CMK (cell line): ENCODE data around the gene AGBL5.
A peak's percentile ranks its signal among the peaks of the same experiment; 100 is the strongest.
"Not testable (repeated sequence)": the region's sequence is repeated elsewhere in the genome, so short reads cannot be mapped to it uniquely, and the experiment has no call there.

Experiments used
- DNase-seq: peaks from one replicate; pipeline ENCODE4 v3.0.0-alpha.2; 2010; ENCODE audit warnings: low read depth

Gene AGBL5

GRCh38 chr2:27091746-27092695 is 40.6 kb downstream of the AGBL5 start:
- DNase-seq: no peak

- peak; percentile 48 for DNase-seq
These were observed 41.4 kb downstream of the AGBL5 start for GRCh38 chr2:27092696-27093429.

- no peak for DNase-seq
These were observed 42.2 kb downstream of the AGBL5 start for GRCh38 chr2:27093430-27094352.

GRCh38 chr2:27094353-27094984 is 43.0 kb downstream of the AGBL5 start:
- no peak for DNase-seq

DNA sequence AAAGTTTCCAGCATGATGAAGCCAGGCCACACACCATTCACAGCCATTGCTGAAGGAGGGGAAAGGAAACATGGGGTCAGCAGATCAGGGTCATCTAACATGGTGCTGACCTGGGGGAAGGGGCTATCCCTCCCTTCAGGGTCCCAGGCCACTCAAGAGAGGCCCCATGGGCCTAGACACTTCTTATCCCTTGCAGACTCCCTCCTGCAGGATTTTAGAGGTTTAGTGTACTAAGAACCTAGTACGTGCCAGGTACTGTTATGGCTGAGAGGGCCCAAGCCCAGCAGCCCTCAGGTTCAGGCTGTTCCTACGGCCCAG is 43.9 kb downstream of the AGBL5 start:
- no peak for DNase-seq

DNA sequence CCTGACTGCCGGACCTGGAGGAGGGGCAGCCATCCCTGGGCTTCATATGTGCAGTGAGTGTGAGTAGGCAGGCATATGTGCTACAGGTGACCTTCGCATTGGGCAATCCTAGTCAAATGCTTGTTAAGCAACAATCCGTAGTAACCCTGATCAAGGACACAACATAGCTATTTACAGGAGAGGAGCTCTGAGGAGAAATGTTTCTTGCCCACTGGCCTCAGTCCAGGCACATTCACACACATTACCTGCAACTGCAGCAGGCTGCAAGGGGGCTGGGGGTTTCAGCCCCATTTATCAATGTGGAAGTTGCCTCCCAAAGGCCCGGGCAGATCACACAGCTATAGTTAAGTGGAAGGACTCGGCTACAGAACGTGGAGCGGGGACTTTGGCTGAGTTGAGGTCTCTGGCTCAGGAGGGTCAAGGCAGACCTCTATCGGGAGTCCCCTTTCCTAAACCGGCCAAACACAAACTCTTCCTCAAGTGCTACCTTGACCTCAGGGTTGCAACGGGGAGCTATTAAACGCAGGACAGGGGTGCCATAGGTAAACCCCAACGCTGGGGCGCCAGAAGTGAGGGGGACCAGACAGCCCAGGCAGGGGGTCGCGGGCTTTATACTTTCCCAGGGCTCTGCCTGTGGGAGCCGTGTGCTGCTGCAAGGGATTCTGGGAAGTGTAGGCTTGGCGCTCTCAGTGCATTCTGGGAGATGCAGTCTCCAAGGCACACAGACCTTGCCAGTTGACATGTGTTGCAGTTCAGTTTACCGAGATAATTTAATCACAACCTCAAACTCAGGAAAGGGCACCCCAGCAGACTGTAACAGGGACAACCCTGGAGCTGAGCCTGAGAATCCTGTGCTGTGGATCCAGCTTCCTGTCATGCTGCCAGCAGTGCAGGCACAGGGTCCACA is 44.5 kb downstream of the AGBL5 start:
- DNase-seq: no peak

DNA sequence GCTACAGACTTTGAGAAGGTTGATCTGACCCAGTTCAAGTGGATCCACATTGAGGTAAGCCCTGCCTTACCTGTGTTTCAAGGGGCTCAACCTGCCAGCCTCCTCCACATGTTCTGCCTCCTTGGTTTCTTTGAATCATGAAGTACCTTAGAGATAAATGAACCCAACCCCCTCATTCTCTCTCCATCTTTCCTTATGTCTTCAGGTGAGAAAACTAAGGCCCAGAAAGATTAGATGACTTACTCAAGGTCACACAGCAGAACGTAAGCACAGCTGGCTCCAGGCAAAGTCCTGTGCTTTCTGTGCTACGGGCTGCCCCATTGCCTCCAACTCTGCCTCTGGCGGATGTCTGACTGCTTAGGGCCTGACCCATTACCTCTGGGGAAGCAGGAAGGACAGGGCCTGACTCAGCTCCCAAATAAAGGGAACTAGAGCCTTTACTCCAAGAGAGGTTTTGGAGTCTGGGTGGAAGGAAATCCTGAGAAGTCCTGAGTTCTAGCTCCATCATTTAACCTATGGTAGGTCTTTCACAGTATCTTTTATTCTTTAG is 45.4 kb downstream of the AGBL5 start:
- no peak for DNase-seq

GRCh38 chr2:27097341-27097740 is 45.9 kb downstream of the AGBL5 start:
- no peak for DNase-seq

DNA sequence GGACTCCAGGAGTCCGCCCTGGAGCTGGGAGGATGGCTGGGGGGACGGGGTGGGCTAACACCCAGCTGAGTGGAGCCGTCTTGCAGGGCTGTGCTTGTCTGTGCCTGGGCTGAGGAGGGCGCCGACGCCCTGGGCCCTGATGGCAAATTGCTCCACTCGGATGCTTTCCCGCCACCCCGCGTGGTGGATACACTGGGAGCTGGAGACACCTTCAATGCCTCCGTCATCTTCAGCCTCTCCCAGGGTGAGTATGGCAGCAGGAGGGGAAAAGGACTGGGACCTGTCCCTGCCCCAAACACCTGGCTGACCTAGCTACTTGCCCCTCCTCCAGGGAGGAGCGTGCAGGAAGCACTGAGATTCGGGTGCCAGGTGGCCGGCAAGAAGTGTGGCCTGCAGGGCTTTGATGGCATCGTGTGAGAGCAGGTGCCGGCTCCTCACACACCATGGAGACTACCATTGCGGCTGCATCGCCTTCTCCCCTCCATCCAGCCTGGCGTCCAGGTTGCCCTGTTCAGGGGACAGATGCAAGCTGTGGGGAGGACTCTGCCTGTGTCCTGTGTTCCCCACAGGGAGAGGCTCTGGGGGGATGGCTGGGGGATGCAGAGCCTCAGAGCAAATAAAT is 48.0 kb downstream of the AGBL5 start:
- no peak for DNase-seq

GRCh38 chr2:27100036-27100435 is 48.6 kb downstream of the AGBL5 start:
- DNase-seq: no peak

DNA sequence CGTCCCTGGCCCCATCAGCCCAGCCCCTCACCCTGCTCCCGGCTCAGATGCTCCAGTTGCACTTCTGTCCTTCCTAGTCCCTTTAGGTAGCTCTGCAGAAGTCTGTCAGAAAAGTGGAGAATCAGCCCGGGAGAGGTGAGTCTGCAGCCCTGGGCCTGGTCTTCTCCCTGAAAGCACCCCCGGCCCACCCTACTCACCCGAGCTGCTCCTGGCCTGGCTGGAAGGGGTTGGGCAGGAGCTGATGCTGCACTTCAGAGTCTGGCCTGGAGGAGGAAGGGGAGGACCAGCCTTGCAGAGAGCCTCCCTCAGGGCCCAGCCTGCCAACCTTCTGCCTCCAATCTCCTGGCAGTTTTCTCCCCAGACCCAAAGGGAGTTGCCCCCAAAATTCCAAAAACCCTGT is 50.9 kb downstream of the AGBL5 start:
- DNase-seq: no peak

GRCh38 chr2:27105981-27106380 is 54.5 kb downstream of the AGBL5 start:
- DNase-seq: no peak

- no peak for DNase-seq
These were observed 56.8 kb downstream of the AGBL5 start for GRCh38 chr2:27108221-27108620.

GRCh38 chr2:27109083-27109482 is 57.6 kb downstream of the AGBL5 start:
- no peak for DNase-seq

GRCh38 chr2:27110603-27111352 is 59.3 kb downstream of the AGBL5 start:
- DNase-seq: not testable (repeated sequence)

- DNase-seq: not testable (repeated sequence)
These were observed 60.1 kb downstream of the AGBL5 start for GRCh38 chr2:27111392-27112078.

- DNase-seq: no peak
These were observed 64.1 kb downstream of the AGBL5 start for GRCh38 chr2:27115519-27115918.

- DNase-seq: no peak
These were observed 66.6 kb downstream of the AGBL5 start for GRCh38 chr2:27117995-27118524.
